Activated CD8-positive, alpha-beta T cell treated with anti-CD3 and anti-CD28 coated beads for 36 hours (primary cell): ENCODE measurements around the gene SOCS4. TPM values are rescaled to one million over a fixed set of nuclear protein-coding genes. Genes with fewer than 3 reads are reported as not detected.
"Not testable (repeated sequence)": the region's sequence is repeated elsewhere in the genome, so short reads cannot be mapped to it uniquely, and the experiment has no call there.

Experiments used
- ATAC-seq: fragments of 200-7000 bp; cut with Tn5 transposase; one replicate; pipeline ENCODE4 v1.10.0; 2021; ENCODE audit warnings: mild to moderate bottlenecking, moderate library complexity
- CTCF ChIA-PET: fragments of 350-600 bp; sonication (Branson Sonifier 250); formaldehyde crosslinking; loops from one replicate; lab custom pipeline; 2021; ENCODE audit warnings: antibody characterized with exemption; lab: Charles Lee
- POLR2A ChIA-PET: fragments of 350-600 bp; sonication (Branson Sonifier 250); formaldehyde crosslinking; loops from one replicate; lab custom pipeline; 2021; ENCODE audit warnings: antibody characterized with exemption; lab: Charles Lee
- DNase-seq: peaks from one replicate; pipeline ENCODE4 v3.0.0-alpha.2; 2020
- H3K27ac Mint-ChIP-seq: one replicate; pipeline ENCODE4 v1.8.0; 2021; ENCODE audit warnings: mild to moderate bottlenecking, mixed read lengths
- H3K27me3 Mint-ChIP-seq: one replicate; pipeline ENCODE4 v1.8.0; 2021; ENCODE audit warnings: mixed read lengths
- H3K36me3 Mint-ChIP-seq: one replicate; pipeline ENCODE4 v1.8.0; 2021; ENCODE audit warnings: low read depth, mixed read lengths
- H3K4me1 Mint-ChIP-seq: one replicate; pipeline ENCODE4 v1.8.0; 2021; ENCODE audit warnings: low read depth, mixed read lengths
- H3K4me3 Mint-ChIP-seq: one replicate; pipeline ENCODE4 v1.8.0; 2021; ENCODE audit warnings: mild to moderate bottlenecking, moderate library complexity, mixed read lengths
- H3K9me3 Mint-ChIP-seq: one replicate; pipeline ENCODE4 v1.8.0; 2021; ENCODE audit warnings: mixed read lengths
- CTCF ChIP-seq: fragments of 200-600 bp; IDR thresholded peaks from one replicate; pipeline ENCODE4 v1.8.0; 2022; ENCODE audit warnings: antibody characterized with exemption, mild to moderate bottlenecking
- intact Hi-C: fragments of 100-400 bp; cut with micrococcal nuclease; formaldehyde crosslinking; loops from one replicate; pipeline ENCODE4 v1.10.0; 2022
- total RNA-seq, 2 experiments: library from RNA; stranded (reverse); gene quantifications; one replicate each; pipeline ENCODE4 v1.2.3, GENCODE V29; 2021

The SOCS4 gene
- total RNA-seq, 2 experiments from 2014 or later, result 19.8 to 20.8 TPM

- POLR2A ChIA-PET, result no interaction called here
These were observed 26.7 kb upstream of the SOCS4 start for GRCh38 chr14:55000381-55000780.

GRCh38 chr14:55005071-55005470 lies 22.0 kb upstream of the SOCS4 start:
- CTCF ChIA-PET, result interaction anchor here (0.7 to 0.9 kb wide), 2 partner anchors 21 to 46 kb away, joined by 3 read pairs; partner anchors contain the start of gene MAPK1IP1L
- no peak for DNase-seq
- H3K27me3 Mint-ChIP-seq, result no peaks in the 10 kb centered on the region
- no peaks in the 10 kb centered on the region for H3K9me3 Mint-ChIP-seq
- no peak overlapping the region for H3K4me3 Mint-ChIP-seq
- H3K4me1 Mint-ChIP-seq, result no peaks in the 10 kb centered on the region
- no peak overlapping the region for H3K27ac Mint-ChIP-seq
- intact Hi-C loops, result no loop called here
- POLR2A ChIA-PET, result interaction anchor here (1.3 kb wide), 1 partner anchor 23 kb away, joined by 3 read pairs; no protein-coding TSS in a partner anchor
- TF ChIP-seq CTCF, result no peak
- peaks cover 54% of the 10 kb centered on the region for H3K36me3 Mint-ChIP-seq
- ATAC-seq, result no peak

More at GRCh38 chr14:55000381-55000780, 26.7 kb upstream of the SOCS4 start:
- no peak for TF ChIP-seq CTCF
- intact Hi-C loops, result no loop called here
- no peaks in the 10 kb centered on the region for H3K27me3 Mint-ChIP-seq
- no peaks in the 10 kb centered on the region for H3K4me1 Mint-ChIP-seq
- CTCF ChIA-PET, result interaction anchor here (1.8 kb wide), 1 partner anchor 51 kb away, joined by 5 read pairs; the partner anchor contains the start of gene MAPK1IP1L
- no peak overlapping the region for H3K4me3 Mint-ChIP-seq
- ATAC-seq (no peak), DNase-seq (no peak)
- no peaks in the 10 kb centered on the region for H3K9me3 Mint-ChIP-seq
- no peak overlapping the region for H3K27ac Mint-ChIP-seq
- H3K36me3 Mint-ChIP-seq, result peaks cover 49% of the 10 kb centered on the region

- no peaks in the 10 kb centered on the region for H3K9me3 Mint-ChIP-seq
- H3K36me3 Mint-ChIP-seq, result peaks cover 44% of the 10 kb centered on the region
- DNase-seq (no peak), ATAC-seq (no peak)
- POLR2A ChIA-PET, result interaction anchor here (0.6 to 1.7 kb wide), 4 partner anchors 9 to 102 kb away, joined by 3 to 4 read pairs (median 4); no protein-coding TSS in a partner anchor
- H3K4me3 Mint-ChIP-seq, result no peak overlapping the region
- no peaks in the 10 kb centered on the region for H3K27me3 Mint-ChIP-seq
- no peak for TF ChIP-seq CTCF
- H3K4me1 Mint-ChIP-seq, result peaks cover 5% of the 10 kb centered on the region
- intact Hi-C loops, result no loop called here
- CTCF ChIA-PET, result interaction anchor here (0.9 kb wide), 1 partner anchor 12 kb away, joined by 3 read pairs; no protein-coding TSS in a partner anchor
- H3K27ac Mint-ChIP-seq, result no peak overlapping the region
These were observed 12.0 kb upstream of the SOCS4 start for GRCh38 chr14:55015006-55015405.

- TF ChIP-seq CTCF, result no peak
- CTCF ChIA-PET, result interaction anchor here (1.1 kb wide), 1 partner anchor 31 kb away, joined by 3 read pairs; no protein-coding TSS in a partner anchor
These were observed 7.0 kb upstream of the SOCS4 start for GRCh38 chr14:55019968-55020554.

GRCh38 chr14:55024365-55024764 lies 2.7 kb upstream of the SOCS4 start:
- ATAC-seq, H3K9me3 Mint-ChIP-seq, H3K4me3 Mint-ChIP-seq, H3K27ac Mint-ChIP-seq, CTCF ChIA-PET, intact Hi-C loops, H3K27me3 Mint-ChIP-seq, DNase-seq: not testable (repeated sequence)
- Mint-ChIP-seq H3K36me3 (peaks cover 44% of the 10 kb centered on the region), H3K4me1 (peaks cover 41% of the 10 kb centered on the region)
- POLR2A ChIA-PET, result interaction anchor here (1.0 to 2.3 kb wide), 2 partner anchors 9 to 27 kb away, joined by 3 to 6 read pairs; partner anchors contain the start of gene MAPK1IP1L

More at GRCh38 chr14:55019968-55020554, 7.0 kb upstream of the SOCS4 start:
- Mint-ChIP-seq H3K27ac (no peak overlapping the region), H3K27me3 (no peaks in the 10 kb centered on the region), H3K9me3 (no peaks in the 10 kb centered on the region), H3K36me3 (peaks cover 38% of the 10 kb centered on the region), H3K4me1 (peaks cover 17% of the 10 kb centered on the region), H3K4me3 (no peak overlapping the region)
- DNase-seq, result no peak
- POLR2A ChIA-PET, result interaction anchor here (0.6 kb wide), 1 partner anchor 131 kb away, joined by 4 read pairs; no protein-coding TSS in a partner anchor
- no peak for ATAC-seq
- intact Hi-C loops, result no loop called here
